Stimulated activated naive CD8-positive, alpha-beta T cell treated with anti-CD3 and anti-CD28 coated beads, Interleukin-15, Interleukin-2, amounts not matched to agents 100 U/mL and 50 U/mL, for 24 hours (primary cell): ENCODE measurements around the gene UNC5CL.
A peak's percentile ranks its signal among the peaks of the same experiment; 100 is the strongest.
"Not testable (repeated sequence)": the region's sequence is repeated elsewhere in the genome, so short reads cannot be mapped to it uniquely, and the experiment has no call there.

Experiments
- ATAC-seq: fragments of 150-1000 bp; cut with Tn5 transposase; one replicate; pipeline ENCODE4 v1.10.0; 2021
- DNase-seq: peaks from one replicate; pipeline ENCODE4 v3.0.0; 2021

Gene UNC5CL

GRCh38 chr6:41038205-41038604 is 816 bp downstream of the UNC5CL start:
- ATAC-seq, result no peak
- DNase-seq, result no peak

- no peak for ATAC-seq
- DNase-seq, result no peak
Measured at GRCh38 chr6:41037107-41037900, 1.7 kb downstream of the UNC5CL start.

GRCh38 chr6:41036601-41037000 is 2.4 kb downstream of the UNC5CL start:
- no peak for DNase-seq
- no peak for ATAC-seq

GRCh38 chr6:41036186-41036585 is 2.8 kb downstream of the UNC5CL start:
- ATAC-seq, result no peak
- DNase-seq, result no peak

GRCh38 chr6:41033776-41034175 is 5.2 kb downstream of the UNC5CL start:
- no peak for ATAC-seq
- no peak for DNase-seq

- ATAC-seq, result no peak
- no peak for DNase-seq
Measured at GRCh38 chr6:41032830-41033229, 6.2 kb downstream of the UNC5CL start.

- no peak for DNase-seq
Measured at GRCh38 chr6:41028561-41029412, 10.2 kb downstream of the UNC5CL start.

GRCh38 chr6:41027799-41028560 is 11.0 kb downstream of the UNC5CL start:
- ATAC-seq (peak; percentile 90), DNase-seq (peak; percentile 90)

More at GRCh38 chr6:41028561-41029412, 10.2 kb downstream of the UNC5CL start:
- peak; percentile 31 for ATAC-seq

- ATAC-seq, result no peak
- DNase-seq, result no peak
Measured at GRCh38 chr6:41027241-41027640, 11.8 kb downstream of the UNC5CL start.

- DNase-seq (no peak), ATAC-seq (no peak)
Measured at GRCh38 chr6:41025966-41026530, 13.0 kb downstream of the UNC5CL start.

GRCh38 chr6:41023114-41023513 is 15.9 kb downstream of the UNC5CL start:
- ATAC-seq, result no peak
- no peak for DNase-seq

- DNase-seq, result no peak
- no peak for ATAC-seq
Measured at GRCh38 chr6:41022294-41022693, 16.7 kb downstream of the UNC5CL start.

GRCh38 chr6:41021832-41022231 is 17.2 kb downstream of the UNC5CL start:
- ATAC-seq, result no peak
- no peak for DNase-seq

GRCh38 chr6:41017663-41018062 is 21.4 kb downstream of the UNC5CL start:
- DNase-seq (no peak), ATAC-seq (no peak)

- ATAC-seq, DNase-seq: not testable (repeated sequence)
Measured at GRCh38 chr6:41015860-41016259, 23.2 kb downstream of the UNC5CL start.

GRCh38 chr6:41014780-41015179 is 24.2 kb downstream of the UNC5CL start:
- no peak for ATAC-seq
- DNase-seq, result no peak

GRCh38 chr6:41013466-41014153 is 25.4 kb downstream of the UNC5CL start:
- DNase-seq, result no peak
- no peak for ATAC-seq

- ATAC-seq (no peak), DNase-seq (no peak)
Measured at GRCh38 chr6:41011673-41012072, 27.3 kb downstream of the UNC5CL start.

- no peak for ATAC-seq
- DNase-seq, result no peak
Measured at GRCh38 chr6:41009669-41010068, 29.4 kb downstream of the UNC5CL start.

- no peak for DNase-seq
- no peak for ATAC-seq
Measured at GRCh38 chr6:41008011-41008410, 31.0 kb downstream of the UNC5CL start.

GRCh38 chr6:41006980-41007379 is 32.0 kb downstream of the UNC5CL start:
- ATAC-seq, result not testable (repeated sequence)

More at GRCh38 chr6:41006980-41007379, 32.0 kb downstream of the UNC5CL start:
- DNase-seq, result not testable (repeated sequence)
